Activated CD8-positive, alpha-beta memory T cell treated with anti-CD3 and anti-CD28 coated beads, Interleukin-2, amount 50 U/mL, for 1 hour (primary cell): Measurements from ENCODE around the gene CROT.

Experiments used
- DNase-seq: peaks from one replicate; pipeline ENCODE4 v3.0.0-alpha.2; 2020; ENCODE audit errors: extremely low read depth

The CROT gene

DNA sequence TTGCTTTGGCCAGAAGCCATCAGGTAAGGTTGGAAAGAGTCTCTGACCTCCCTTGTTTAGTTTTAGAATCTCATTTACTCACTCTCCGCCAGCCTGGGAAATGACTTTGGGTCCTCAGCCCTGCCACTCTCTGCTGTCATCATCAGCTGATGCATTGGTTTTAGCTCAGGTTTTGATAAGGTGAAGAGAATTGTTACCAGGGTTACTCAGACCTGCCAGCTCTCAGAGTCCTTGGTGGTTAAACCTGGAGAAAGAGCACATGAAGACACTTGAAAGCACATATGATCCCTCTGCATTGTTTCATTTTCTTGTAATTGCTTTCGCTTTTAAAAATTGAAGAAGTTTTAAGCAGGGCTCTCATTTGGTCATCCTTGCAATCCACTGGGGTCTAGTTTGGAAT is 4.0 kb upstream of the CROT start:
- DNase-seq, result no peak

DNA sequence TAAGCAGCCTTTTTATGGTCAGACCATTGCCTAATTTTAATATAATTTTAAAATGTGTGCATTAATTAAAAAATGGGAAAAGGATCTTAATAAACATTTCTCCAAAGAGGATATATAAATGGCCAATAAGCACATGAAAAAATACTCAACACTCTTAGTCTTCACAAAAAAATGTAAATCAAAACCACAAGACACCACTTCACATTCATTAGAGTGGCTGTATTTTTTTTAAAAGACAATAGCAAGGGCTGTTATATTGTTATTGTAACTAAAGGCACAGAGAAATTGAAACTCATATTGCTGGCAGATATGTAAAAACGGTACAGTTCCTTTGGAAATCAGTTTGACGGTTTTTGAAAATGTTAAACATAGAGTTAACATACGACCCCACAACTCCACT is 3.2 kb upstream of the CROT start:
- no peak for DNase-seq

DNA sequence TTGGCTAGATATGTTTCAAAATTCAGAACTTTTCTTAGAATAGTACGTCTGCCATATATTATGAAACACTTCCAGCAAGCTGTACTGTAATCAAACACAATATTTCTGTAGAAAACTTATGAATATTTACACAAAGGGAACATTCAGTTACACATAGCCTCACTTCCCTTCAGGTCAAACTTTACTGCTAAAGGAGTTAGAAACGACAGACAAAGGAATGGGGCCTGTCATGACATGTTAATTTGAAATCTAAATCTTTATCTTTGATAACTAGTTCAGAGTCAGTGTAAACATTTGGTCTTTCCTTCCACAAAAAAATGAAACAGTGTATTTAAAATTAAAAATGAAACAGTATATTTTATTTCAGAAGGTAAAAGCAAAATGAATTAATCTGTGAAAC is 1.0 kb upstream of the CROT start:
- no peak for DNase-seq

DNA sequence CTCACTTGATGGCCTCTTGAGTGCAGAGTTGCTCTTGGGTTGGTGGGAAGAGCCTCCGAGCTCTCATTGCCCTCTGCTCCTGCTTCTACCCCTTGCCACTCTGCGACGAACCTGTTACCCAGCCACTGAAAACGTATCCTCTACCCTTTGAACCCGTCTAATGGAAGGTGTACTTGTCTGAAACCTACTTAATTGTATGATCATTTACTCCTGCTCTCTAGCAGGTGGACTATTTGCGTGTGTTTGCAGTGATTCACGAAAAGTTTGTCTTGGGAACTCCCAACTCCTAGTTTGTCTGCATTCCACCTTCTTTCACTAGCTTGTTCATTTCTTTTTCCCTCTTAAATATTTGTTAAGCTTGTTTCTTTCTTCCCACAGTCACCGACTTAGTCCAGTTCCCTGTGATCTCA is 503 bp downstream of the CROT start:
- DNase-seq, result no peak

DNA sequence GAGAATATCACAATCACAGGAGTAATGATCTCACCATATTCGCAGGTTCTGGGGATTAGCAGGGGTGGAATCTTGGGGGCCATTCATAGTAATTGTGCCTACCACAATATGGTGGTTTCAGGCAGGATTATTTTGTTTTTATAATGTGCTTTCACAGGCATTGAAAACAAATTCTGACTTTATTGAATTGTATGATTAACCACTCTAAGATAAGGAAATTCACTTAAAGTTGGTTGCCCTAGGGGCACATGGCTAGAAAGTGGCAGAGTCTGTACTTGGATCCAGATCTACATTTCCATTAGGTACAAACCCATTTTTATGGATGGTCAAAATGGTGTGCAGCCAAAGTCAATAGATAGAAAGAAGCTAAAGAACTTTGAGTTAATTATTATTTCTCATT is 1.7 kb downstream of the CROT start:
- no peak for DNase-seq

DNA sequence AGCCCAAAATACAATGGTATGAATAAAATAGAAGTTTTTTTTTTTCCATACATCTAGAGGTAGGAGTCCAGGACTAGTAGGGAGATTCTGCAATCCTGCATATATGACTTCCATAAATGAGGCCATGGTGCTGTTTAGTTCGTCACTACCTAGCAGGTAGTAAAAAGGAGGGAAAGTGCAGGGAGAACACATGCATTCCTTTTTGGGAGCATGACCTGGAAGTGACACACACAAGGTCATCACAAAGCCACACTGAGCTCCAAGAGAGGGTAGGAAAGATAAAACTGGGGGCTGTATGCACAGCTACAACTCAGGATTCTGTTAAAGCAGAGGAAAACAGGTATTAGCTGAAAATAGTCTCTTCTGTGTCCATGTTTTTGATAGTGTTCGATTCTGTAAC is 2.2 kb downstream of the CROT start:
- no peak for DNase-seq

DNA sequence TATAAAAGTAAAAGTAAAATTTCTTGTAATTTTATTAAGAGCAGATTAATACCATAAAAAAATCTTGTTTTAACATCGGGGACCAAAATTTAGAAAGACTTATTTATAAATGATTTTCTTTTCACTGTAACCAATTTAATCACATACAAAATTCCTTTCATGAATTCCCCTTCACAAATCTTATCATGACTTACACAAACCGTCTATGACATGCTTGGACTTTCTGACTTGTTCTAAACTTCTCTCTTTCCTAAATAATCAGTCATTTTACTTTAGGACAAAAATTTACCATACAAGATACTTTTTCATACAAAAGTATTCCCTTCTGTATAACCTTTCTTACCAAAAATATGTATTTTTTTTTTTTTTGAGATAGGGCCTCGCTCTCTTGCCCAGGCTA is 9.3 kb downstream of the CROT start:
- DNase-seq, result no peak

DNA sequence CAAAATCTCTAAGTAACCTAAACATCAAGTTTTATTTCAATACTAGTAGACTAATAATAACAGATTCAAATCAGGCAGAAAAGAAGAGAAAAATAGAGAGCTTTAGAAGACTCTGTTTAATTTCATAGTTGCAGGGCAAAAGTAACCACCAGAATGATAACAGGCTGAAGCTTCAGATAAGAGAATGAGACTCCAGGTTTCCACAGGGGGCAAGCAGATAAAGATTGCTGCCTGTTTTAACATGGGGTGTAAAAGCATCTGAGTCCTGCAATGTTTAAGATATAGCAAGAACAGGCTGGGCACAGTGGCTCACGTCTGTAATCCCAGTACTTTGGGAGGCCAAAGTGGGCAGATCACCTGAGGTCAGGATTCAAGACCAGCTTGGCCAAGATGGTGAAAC is 11.0 kb downstream of the CROT start:
- no peak for DNase-seq

DNA sequence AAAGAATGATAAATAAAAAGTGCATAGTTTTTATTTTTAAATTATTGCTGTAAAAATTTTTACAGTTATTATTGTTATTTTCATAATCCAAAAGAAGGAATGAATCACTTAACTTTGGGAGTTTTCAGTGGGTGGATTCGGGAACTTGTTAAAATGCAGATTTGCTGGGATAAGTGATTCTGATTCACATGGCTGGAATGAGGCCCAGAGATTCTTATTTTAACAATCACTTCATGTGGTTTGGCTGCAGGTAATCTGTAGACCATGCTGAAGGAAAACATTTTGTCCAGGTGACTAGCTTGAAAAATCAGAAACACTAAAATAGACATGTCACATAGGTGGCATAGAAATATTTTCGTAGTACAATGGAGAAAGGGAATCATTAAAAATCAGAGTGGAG is 13.9 kb downstream of the CROT start:
- DNase-seq, result no peak

DNA sequence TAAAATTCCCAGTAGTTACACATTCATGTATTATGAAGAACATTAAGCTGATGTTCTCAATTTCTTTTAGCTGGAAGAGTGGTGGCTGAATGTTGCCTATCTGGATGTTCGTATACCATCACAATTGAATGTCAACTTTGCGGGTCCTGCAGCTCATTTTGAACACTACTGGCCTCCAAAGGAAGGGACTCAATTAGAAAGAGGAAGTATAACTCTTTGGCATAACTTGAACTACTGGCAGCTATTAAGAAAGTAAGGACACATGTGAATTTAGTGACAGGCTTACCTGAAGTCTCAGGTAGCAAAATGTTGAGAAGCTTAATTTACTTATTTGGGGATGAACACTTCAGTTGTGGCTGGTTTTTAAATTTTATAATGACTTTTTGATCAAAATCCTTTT is 15.9 kb downstream of the CROT start:
- no peak for DNase-seq

DNA sequence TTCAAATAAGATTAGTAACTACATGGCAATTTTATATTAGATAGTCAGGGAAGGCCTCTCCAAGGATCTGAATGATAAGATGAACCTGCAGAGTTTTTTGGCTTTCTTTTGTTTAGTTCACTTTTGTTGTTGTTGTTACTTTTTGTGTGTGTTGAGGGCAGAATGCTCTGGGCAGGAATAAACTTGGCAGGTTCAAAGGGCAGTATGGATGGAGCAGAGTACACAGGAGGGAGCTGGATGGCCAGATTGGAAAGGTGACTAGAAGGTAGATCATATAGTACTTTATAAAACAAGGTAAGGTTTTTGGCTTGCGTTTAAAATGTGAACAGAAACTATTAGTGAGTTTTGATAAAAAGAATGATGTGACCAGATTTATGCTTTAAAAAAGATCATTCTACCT is 17.9 kb downstream of the CROT start:
- DNase-seq, result no peak

DNA sequence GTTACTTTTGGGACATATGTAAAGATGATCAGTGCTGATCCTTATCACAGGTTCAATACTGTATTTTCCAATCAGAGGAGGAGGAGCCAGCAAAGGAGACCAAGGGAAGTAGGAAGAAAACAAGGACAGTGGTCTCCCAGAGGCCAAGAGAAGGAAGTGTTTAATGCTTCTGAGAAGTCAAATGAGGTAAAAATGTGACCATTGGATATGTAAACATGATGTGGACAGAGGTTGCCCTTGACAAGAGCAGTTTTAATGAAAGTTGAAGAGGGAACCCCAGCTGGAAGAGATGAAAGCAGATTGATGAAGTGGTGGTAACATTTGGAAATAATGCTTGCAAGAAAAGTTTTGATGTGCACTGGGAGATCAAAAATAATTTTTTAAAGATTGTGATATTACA is 18.8 kb downstream of the CROT start:
- DNase-seq, result no peak

DNA sequence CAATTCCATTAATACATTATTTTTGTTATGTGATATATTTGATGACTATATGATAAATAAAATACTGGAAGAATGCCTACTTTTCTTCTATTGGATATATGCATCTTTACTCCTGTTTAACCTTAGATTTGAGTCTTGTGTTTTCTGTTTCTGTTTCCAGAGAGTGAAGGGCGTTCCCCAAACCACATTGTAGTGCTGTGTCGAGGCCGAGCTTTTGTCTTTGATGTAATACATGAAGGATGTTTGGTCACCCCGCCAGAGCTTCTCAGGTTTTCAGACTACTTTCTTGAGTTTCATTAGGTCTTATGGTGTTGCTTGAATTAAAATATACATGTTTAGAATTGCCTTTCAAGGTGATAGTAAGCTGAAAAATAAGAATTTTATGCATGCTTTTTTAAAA is 23.8 kb downstream of the CROT start:
- DNase-seq, result no peak

DNA sequence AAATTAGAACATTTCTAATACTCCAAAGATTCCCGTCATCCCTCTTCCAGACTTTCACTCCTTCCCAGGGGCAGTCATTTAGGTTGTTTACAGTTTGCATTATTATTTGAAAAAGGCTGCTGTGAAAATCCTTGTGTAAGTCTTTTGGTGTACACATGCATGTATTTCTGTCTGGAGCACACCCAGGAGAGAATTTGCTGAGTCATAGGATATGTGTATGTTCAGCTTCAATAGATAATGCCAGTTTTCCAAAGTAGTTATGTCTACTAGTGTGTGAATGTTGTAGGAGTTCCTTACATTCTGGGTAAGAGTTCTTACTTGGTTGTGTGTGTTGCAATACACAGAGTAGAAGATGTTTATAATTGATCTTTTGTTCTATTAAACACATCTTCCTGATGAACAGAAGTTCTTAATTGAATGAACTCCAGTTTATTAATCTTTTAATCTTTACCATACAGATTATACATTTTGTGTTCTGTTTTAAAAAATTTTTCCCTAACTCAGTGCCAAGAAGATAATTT is 25.3 kb downstream of the CROT start:
- DNase-seq, result no peak

DNA sequence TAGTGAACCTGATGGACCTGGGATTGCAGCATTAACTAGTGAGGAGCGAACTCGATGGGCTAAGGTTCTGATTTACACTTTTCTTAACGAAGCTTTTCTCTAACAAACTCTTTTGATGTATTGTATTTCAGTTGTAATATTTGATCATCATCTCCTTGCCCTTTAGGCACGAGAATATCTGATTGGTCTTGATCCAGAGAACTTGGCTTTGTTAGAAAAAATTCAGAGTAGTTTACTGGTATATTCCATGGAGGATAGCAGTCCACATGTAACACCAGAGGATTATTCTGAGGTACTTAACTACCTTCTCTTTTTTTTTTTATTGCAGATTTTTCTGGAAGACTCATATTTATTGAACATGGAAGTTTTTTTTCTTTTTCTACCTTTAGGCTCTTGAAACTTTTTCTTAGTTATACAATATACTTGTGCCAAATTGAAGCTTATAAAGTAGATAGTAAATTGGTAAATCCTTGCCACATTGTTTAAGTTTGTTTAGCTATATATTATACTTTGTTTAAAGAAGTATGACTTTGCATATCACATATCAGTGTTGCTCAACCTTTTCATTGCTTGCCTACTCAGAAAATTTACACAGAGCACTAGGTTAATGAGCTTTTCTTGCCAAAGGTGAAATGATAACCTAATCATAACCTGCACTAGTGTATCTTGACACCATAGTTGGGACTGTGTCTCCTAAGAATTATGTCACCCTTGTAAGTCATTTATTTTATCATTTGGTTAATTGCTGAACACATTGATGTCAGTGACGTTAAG is 30.4 kb downstream of the CROT start:
- DNase-seq, result no peak

DNA sequence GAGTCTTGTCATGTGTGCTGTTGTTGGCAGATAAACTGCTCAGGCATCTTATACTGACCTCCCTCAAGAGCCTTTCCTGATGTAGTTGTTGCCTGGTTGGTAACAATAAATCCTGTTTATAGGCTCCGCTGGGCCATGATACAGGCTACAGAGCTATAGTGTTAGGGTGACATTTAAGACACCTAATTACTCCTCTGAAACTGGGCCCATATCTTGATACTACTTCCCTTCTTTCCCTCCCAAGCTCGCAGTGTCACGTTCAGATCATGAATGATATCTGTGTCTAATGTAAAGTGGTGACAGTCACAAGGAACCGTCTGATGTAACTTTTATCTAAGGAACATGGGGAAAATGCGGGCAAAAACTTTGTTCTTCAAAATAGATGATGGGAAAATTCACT is 35.4 kb downstream of the CROT start:
- DNase-seq, result no peak

DNA sequence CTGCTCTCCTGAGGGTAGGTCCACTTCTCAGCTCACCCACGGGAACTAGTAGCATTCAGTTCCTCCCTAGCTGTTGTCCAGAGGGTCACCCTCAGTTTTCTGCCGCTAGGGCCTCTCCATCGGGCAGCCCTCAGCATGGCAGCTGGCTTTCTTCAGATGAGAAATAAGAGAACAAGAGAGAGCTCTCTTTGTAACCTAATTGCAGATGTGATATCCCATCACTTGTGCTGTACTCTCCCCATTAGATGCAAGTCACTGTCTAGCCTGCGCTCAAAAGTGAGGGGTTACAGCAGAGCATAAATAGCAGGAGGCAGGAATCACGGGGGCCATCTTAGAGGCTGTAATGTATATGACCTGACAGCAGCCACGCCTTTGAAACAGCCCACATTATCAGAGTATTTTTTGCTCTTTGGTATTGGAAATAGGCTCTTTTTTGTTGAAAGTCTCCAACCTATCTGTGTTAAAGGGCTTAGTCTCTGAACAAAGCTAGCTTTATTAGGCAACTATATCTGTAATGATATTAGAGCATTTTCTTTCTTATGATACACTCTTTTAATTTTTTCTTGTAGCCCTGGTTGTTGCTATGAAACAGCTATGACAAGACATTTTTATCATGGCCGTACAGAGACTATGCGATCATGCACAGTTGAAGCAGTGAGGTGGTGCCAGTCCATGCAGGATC is 45.7 kb downstream of the CROT start:
- no peak for DNase-seq

DNA sequence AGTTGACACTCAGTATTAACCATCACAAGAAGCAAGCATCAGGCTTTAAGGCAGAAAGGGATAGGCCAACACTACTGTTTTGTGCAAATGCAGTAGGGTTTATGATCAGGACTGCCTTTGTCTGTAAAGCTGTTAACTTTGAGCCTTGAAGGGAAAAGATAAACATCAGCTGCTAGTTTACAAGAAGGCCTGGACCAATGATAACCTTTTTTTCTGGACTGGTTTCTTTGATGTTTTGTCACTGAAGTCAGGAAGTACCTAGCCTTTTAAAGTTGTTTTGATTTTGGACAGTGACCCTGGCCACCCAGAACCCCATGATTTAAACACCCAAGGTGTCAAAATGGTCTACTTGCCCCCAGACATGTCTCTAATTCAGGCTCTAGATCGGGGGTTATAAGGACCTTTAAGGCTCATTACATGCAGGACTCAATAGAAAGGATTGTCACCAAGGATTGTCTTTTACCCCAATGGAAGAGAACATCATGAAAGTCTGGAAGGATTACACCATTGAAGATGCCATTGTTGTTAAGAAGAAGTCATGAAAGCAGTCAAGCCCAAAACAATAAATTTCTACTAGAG is 50.1 kb downstream of the CROT start:
- DNase-seq, result no peak

DNA sequence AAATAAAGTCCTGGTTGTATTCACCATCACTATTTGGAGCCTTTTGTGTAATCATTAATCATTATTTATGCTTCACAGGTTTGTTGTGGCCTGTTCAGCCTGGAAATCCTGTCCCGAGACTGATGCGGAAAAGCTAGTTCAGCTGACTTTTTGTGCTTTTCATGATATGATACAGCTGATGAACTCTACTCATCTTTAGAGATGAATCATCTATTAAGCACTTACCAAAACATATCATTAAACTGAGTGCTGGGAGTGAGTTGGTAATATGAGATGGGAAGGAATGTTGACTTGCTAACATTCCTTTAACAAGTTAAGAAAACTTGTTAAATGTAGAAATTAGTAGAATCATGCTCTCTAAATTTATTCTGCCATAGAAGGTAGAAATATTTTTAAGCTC is 53.0 kb downstream of the CROT start:
- DNase-seq, result no peak

DNA sequence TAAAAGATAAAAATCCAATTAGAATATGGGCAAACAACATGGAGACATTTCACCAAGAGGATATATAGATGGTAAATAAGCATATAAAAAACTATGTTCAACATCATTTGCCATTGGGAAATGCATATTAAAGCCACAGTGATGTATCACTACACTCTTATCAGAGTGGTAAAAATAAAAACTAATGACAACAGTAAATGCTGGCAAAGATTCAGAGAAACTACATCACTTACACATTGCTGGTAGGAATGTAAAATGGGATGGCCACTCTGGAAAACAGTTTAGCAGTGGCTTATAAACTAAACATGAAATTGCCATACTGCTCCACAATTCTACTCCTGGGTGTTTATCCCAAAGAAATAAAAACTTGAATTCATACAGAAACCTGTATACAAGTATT is 59.2 kb downstream of the CROT start:
- no peak for DNase-seq

DNA sequence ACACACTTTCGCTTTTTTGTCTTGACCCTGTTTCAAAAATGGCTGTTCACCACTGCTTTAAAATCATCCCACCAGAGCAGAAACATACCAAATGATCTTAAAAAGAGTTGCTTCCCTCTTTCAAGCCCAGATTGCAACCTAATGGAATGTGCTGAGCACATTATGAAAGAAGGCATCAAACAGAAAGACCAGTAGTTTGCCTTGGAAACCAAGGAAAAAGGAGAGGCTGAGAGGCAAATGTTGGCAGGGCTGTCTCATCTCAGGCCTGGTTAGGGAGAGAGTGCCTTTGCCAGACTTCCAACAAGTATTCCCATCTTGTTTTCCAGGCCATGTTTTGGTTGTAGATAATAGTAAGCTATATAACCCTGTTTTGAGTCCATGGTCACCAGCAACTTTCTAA is 65.7 kb downstream of the CROT start:
- no peak for DNase-seq

DNA sequence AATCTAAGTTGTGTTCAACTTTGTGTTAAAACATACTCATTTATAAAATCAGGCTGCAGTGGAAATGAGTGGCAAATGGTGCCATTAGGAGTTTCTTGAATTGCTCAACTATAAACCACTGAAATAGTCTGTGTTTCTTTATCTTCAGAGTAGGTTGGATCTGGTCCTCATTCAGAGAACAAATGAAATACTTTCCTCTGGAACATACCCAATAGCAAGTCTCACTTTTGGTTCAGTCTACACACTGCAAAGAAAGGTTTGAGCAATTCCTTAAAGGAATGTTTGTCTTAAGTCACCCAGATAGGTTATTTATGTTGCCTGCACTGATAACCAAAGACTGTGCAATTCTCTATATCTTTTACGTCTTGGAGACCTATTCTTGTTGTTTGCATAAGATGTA is 67.6 kb downstream of the CROT start:
- no peak for DNase-seq
